Measurements from ENCODE around the gene ABCA6. TPM values are rescaled to one million over a fixed set of nuclear protein-coding genes. Genes with fewer than 3 reads are reported as not detected.
A peak's percentile ranks its signal among the peaks of the same experiment; 100 is the strongest.

ABCA6 gene
- polyA plus RNA-seq, 1 experiment: 0.36 TPM

DNA sequence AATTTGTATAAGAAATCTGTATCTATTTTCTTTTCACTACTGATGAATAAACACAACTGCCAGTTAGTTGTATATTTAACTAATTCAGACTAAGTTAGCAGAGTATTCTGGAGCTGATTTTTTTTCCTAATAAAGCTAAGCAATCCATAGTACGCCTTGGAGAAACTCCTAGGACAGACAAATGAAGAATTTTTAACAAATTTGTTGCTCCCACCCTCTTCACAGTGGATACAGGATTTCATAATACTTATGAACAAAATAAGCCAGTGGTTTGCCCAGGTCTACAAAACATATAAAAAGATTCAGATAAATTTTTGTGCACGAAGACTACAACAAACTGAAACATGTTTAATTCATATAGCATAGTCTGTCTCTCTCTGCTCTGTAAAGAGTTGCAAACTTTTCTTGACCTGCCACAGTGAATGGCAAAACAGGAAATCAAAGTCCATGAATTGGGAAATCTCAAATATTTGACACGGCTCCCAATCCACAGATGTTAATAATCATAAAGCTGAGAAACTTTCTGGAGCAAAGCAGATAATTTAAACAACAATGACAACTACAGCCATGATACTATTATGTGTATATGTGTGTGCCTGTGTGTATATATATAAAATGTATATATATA lies 594 bp upstream of the ABCA6 start:
- CTCF ChIA-PET: interaction anchor here (1.1 kb wide), 1 partner anchor 365 kb away, joined by 3 read pairs; no protein-coding TSS in a partner anchor
- no peaks in the 10 kb centered on the region for H3K27me3 ChIP-seq (ENCODE audit: control insufficient read depth, insufficient read depth, low read length)
- no peak overlapping the region for H3K27ac ChIP-seq (ENCODE audit: low read depth, low read length)
- no peak overlapping the region; the same call in 1 of the 2 replicates for H3K4me3 ChIP-seq (ENCODE audit: low read depth, low read length)
- TF ChIP-seq, protein P1, sequence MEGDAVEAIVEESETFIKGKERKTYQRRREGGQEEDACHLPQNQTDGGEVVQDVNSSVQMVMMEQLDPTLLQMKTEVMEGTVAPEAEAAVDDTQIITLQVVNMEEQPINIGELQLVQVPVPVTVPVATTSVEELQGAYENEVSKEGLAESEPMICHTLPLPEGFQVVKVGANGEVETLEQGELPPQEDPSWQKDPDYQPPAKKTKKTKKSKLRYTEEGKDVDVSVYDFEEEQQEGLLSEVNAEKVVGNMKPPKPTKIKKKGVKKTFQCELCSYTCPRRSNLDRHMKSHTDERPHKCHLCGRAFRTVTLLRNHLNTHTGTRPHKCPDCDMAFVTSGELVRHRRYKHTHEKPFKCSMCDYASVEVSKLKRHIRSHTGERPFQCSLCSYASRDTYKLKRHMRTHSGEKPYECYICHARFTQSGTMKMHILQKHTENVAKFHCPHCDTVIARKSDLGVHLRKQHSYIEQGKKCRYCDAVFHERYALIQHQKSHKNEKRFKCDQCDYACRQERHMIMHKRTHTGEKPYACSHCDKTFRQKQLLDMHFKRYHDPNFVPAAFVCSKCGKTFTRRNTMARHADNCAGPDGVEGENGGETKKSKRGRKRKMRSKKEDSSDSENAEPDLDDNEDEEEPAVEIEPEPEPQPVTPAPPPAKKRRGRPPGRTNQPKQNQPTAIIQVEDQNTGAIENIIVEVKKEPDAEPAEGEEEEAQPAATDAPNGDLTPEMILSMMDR (IDR thresholded peaks at IDR 0.05; ENCODE audit: low read depth, low read length): no peak
- no peaks in the 10 kb centered on the region for H3K9me3 ChIP-seq (ENCODE audit: control insufficient read depth, insufficient read depth, low read length)
- DNase-seq (ENCODE audit: low read depth, low spot score): peak; percentile 15
- POLR2A ChIA-PET: no interaction called here

DNA sequence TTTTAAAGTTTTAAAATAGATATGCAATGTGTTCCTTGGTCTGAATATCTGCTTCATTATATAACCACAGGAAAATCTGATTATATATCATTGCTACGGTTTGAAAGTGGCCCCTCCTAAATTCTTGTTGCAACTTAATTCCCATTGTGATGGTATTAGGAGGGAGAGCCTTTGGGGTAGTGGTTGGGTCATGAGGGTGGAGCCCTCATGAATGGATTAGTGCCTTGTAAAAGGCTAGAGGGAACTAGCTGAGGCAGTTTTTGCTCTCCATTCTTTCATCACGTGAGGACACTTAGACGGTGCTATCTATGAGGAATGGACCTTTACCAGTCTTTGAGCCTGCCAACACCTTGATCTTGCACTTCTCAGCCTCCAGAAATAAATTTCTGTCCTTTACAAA lies 7.6 kb downstream of the ABCA6 start:
- H3K9me3 ChIP-seq (ENCODE audit: control insufficient read depth, insufficient read depth, low read length): no peaks in the 10 kb centered on the region
- ChIA-PET POLR2A (no interaction called here), CTCF (no interaction called here)
- no peak for DNase-seq (ENCODE audit: low read depth, low spot score)
- no peak overlapping the region for H3K27ac ChIP-seq (ENCODE audit: low read depth, low read length)
- no peaks in the 10 kb centered on the region for H3K27me3 ChIP-seq (ENCODE audit: control insufficient read depth, insufficient read depth, low read length)
- TF ChIP-seq, protein P1 (IDR thresholded peaks at IDR 0.05; ENCODE audit: low read depth, low read length): no peak
- no peak overlapping the region for H3K4me3 ChIP-seq (ENCODE audit: low read depth, low read length)

DNA sequence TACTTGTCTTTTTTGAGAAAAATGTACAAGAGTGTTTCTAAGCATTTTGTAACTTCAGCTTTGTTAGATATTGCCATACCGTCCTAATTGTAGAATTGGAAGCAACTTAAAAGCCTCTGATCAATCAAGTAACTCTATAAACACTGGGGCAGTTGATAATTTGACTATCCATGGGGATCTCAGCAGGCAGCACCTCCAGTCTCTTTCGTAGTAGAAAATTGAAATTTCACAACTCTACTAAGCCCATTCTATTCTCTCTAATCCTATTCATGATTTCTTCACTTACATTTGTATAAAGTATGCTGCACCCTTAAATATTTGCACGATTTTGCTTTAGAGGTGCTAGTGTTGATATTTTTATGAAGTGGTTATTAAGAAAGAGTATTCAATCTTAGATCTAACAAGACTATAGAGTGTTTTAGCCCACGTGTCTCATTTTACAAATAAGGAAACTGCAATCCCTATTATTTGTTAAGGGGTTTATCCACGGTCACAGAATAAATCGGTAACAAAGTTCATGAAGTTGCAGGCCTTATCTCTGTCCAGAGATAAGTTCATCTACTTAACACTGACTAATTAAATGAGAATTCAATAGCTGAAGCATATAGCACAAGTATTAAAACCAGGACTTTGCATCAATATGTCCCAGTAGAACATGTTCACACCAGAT lies 10.9 kb downstream of the ABCA6 start:
- no peak for DNase-seq (ENCODE audit: low read depth, low spot score)
- Histone ChIP-seq H3K27ac (ENCODE audit: low read depth, low read length) (no peak overlapping the region), H3K9me3 (ENCODE audit: control insufficient read depth, insufficient read depth, low read length) (no peaks in the 10 kb centered on the region), H3K4me3 (ENCODE audit: low read depth, low read length) (no peak overlapping the region), H3K27me3 (ENCODE audit: control insufficient read depth, insufficient read depth, low read length) (no peaks in the 10 kb centered on the region)
- TF ChIP-seq, protein P1 (IDR thresholded peaks at IDR 0.05; ENCODE audit: low read depth, low read length): no peak
- CTCF ChIA-PET: no interaction called here
- POLR2A ChIA-PET: no interaction called here

DNA sequence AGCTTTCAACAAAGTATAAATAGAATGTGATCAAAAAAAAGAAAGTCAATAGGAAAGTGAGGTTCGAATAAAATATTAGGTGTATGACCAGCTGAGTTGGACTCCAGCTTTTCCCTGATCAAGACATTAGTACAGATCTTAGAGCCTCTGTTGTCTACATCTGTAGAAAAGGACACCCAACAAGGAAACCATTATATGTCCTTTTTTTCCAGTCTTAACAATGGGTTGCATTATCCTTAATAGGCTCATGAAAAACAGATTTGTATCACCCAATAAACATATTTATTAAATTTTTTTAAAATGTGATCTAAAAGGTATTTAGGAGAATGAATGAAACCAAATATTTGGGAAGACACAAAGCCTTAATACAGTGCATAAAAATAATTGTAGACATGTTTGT lies 18.1 kb downstream of the ABCA6 start:
- Histone ChIP-seq H3K27me3 (ENCODE audit: control insufficient read depth, insufficient read depth, low read length) (no peaks in the 10 kb centered on the region), H3K27ac (ENCODE audit: low read depth, low read length) (no peak overlapping the region), H3K4me3 (ENCODE audit: low read depth, low read length) (no peak overlapping the region), H3K9me3 (ENCODE audit: control insufficient read depth, insufficient read depth, low read length) (no peaks in the 10 kb centered on the region)
- no peak for DNase-seq (ENCODE audit: low read depth, low spot score)
- POLR2A ChIA-PET: interaction anchor here (0.7 kb wide), 1 partner anchor 48 kb away, joined by 3 read pairs; no protein-coding TSS in a partner anchor
- CTCF ChIA-PET: no interaction called here
- TF ChIP-seq, protein P1 (IDR thresholded peaks at IDR 0.05; ENCODE audit: low read depth, low read length): no peak

DNA sequence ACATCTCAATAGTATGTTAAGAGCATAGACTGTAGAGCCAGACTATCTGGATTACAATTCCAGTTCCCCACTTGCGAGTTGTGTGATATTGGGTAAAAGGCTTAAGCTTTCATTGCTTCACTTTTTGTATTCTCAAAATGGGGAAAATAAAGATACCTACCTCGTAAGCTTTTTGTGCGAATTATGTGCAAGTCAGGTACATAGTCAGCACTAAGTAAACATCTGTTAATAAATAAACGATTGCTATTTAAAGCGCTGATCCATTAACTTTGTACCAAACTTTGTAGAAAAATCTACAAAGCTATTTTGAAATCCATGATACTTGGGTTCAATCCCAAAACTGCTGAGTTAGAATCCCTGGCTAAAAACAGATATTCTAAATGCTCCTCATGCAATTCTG lies 19.6 kb downstream of the ABCA6 start:
- no peak overlapping the region for H3K27ac ChIP-seq (ENCODE audit: low read depth, low read length)
- ChIA-PET POLR2A (no interaction called here), CTCF (interaction anchor here (0.6 to 1.5 kb wide), 3 partner anchors 11 to 61 kb away, joined by 3 to 4 read pairs (median 3); no protein-coding TSS in a partner anchor)
- H3K4me3 ChIP-seq (ENCODE audit: low read depth, low read length): no peak overlapping the region
- TF ChIP-seq, protein P1 (IDR thresholded peaks at IDR 0.05; ENCODE audit: low read depth, low read length): no peak
- DNase-seq (ENCODE audit: low read depth, low spot score): no peak
- no peaks in the 10 kb centered on the region for H3K27me3 ChIP-seq (ENCODE audit: control insufficient read depth, insufficient read depth, low read length)
- H3K9me3 ChIP-seq (ENCODE audit: control insufficient read depth, insufficient read depth, low read length): no peaks in the 10 kb centered on the region
